ENCODE measurements around the gene MEF2D.

The MEF2D gene

DNA sequence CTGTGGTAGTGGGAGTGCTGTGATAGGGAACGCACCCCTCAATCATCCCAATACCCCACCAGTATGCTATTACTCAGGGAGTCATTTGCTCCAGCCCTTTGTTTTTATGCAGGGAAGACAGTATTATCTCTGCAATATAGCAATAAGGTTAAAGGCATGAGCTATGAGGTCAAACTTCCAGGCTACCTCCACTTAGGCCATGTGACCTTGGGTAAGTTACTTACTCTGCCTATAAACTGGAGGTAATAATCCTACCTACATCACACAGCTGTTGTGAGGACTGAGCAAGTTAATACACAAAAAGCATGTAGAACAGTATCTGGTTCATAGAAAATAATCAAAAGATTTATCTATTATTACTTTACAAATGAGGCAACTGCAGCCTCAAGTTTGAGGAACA lies 30.1 kb downstream of the MEF2D start:
- no peak for DNase-seq (ENCODE audit: low read depth, low spot score)

DNA sequence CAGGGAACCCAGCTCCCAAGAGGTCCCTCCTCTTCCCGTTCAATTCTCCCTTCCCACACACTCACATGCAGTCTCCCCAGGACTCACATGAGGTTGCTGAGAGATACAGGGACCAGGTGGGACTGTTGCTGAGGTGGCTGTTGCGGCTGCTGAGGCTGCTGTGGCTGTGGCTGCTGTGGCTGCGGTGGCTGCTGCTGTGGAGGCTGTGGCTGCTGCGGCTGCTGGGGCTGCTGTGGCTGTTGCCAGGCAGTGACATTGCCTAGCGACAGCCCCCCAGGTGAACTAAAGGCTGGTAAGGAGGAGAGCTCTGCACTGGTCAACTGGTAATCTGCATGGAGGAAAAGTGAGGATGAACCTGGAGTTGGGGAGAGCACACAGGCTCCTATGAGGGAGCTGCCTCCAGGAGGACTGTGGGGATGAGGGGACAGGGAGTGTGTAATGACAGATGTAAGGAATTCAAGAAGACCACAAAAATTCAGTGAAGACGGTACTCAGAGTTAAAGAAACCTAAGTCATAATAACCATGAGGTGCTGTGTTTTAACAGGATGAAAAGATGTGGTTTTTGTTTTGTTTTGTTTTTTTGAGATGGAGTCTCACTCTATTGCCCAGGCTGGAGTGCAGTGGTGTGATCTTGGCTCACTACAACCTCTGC lies 31.8 kb downstream of the MEF2D start:
- DNase-seq (ENCODE audit: low read depth, low spot score) = no peak

- DNase-seq (ENCODE audit: low read depth, low spot score) = no peak
Measured at GRCh38 chr1:156467906-156468305, 32.7 kb downstream of the MEF2D start.

- DNase-seq (ENCODE audit: low read depth, low spot score) = no peak
Measured at GRCh38 chr1:156467385-156467784, 33.2 kb downstream of the MEF2D start.

GRCh38 chr1:156465747-156466365 lies 34.7 kb downstream of the MEF2D start:
- DNase-seq (ENCODE audit: low read depth, low spot score) = no peak

- DNase-seq (ENCODE audit: low read depth, low spot score) = no peak
Measured at GRCh38 chr1:156464825-156465452, 35.6 kb downstream of the MEF2D start.

GRCh38 chr1:156464335-156464734 lies 36.2 kb downstream of the MEF2D start:
- DNase-seq (ENCODE audit: low read depth, low spot score) = no peak

- no peak for DNase-seq (ENCODE audit: low read depth, low spot score)
Measured at GRCh38 chr1:156463874-156464273, 36.7 kb downstream of the MEF2D start.

DNA sequence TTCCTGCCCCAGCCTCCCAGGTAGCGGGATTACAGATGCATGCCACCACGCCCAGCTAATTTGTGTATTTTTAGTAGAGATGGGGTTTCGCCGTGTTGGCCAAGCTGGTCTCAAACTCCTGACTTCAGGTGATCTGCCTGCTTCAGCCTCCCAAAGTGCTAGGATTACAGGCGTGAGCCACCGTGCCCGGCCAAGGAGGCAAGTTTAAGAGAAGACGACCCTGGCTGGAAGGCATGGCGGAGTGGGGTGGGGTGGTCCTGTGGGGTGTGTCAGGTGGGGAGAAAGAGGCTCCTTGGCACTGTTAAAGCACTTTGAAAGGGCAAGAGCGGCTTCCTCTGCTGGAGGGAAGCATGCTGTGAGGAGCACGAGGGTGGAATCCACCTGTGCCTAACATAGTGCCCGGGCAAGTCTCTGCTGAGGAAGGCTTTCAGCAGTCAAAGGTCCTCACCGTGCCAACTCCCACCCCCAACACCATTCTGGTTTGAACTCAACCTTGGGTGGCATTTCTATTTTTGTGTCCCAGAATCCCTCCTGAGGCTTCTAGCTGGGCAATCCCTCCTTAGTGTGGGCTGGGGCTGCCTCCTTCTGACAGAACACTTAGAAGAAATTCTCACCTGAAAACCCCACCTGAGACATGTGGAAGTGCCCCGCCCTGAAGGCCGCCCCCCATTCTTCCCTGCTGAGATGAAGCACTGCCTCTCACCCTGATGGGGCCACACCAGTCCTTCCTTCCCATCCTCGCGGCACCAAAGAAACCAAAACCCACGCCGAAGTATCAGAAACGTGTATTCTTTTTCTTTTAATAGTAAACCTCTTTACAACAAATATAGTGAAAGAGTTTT lies 37.4 kb downstream of the MEF2D start:
- DNase-seq (ENCODE audit: low read depth, low spot score) = no peak

DNA sequence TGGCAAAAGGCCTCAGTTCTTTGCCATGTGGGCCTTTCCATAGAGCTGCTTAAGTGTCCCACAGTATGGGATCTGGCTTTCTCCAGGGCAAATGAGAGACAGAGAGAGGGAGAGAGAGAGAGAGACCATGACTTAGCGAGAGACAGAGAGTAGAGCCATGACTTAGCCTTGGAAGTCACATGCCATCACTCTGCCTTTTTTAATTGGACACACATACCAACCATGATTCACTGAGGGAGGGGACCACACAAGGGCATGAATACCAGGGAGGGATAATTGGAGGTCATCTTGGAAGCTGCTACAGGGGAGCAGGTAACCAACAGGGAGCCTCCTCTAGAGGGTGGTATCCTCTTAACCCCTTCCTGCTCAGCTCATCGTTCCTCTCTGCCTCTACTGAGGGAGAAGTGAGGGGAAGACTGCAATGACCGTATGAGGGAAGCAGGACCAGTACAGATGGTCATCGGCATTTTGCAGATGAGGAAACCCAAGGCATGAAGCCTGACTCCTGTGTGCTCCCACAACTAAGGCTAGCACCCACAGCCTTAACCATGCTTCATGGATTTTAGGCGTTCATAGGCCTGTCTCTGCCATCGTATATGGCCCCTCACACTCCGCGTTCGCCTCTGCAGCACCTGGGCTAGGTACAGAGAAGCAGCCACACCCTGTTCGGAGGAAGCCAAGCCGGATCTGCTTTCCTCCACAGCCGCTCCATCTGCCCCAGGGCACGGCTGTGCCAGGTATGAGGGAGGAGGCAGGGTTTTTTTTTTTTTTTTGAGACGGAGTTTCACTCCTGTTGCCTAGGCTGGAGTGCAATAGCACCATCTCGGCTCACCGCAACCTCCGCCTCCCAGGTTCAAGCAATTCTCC lies 38.6 kb downstream of the MEF2D start:
- DNase-seq (ENCODE audit: low read depth, low spot score) = no peak

DNA sequence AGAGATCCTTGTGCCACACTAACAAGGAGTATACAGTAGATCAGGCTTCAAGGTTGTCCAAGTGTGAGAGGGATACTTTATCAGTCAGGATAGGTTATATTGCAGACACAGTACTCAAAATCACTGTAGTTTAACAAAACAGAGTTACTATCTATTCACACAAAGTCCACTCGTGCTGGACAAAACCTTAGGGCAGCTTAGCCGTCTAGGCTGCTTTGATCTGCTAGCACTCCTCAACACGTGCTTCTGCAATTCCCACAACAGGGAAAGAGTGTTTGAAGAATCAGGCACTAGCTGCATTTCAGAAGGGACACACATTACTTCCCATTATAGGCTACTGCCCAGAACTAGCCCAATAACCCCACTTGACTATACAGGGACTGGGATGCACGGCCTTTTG lies 39.5 kb downstream of the MEF2D start:
- no peak for DNase-seq (ENCODE audit: low read depth, low spot score)

DNA sequence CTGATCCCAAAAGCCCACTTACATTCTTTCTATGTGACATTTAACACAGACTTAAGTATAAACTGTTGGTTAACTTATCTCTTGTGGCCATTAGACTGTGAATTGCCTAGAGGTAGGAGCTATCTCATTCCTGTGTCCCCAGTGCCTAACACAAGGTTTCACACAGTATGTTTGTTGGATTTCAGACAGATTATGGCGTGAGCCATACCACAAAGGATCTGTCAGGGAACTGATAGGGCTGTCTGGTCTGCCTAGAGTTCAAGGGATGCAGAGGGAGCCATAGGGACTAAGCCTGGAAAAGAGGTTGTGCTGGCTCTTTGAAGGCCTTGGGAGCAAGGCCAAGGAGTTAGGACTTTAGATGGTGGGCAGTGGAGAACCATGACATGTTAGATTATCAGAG lies 40.0 kb downstream of the MEF2D start:
- DNase-seq (ENCODE audit: low read depth, low spot score) = no peak

- no peak for DNase-seq (ENCODE audit: low read depth, low spot score)
Measured at GRCh38 chr1:156458181-156458503, 42.4 kb downstream of the MEF2D start.

DNA sequence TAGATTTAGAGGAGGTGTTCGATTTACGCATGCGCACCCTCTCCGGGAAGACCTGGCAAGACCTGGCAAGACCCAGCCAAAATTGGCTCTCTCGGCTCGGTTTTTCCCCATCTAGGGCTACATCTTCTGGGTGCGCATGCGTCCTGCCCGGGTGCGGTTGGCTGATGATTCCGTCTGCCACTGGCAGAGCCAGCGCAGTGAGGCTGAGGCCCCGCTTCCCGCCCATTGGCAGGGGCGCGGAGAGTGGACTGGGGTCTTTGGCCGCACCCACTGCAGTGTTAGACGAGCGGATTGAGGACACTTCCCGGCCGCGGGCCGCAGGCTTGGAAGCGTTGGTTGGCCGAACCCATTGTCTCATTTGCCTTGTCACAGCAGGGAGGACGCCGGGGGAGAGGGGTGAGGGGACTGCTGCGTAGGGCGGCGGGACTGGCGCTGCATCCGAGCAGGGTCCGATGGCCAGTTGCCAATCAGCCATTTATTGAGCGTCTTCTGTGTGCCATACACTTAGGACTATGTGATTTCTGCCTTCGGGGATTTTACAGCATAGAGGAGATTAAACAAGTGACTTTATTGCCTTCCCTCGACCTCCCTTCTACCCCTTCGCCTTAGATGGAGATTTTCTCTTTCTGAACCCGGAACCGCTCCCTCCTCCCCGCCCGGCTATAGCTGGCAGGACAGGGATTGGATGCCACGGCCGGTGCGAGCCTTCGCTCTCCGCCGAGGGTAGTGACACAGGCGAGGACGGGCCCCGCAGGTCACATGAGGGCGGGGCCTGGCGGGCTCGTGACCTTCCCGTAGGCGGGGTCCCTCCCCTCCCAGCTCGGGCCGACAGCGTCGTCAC lies 43.7 kb downstream of the MEF2D start:
- peak; percentile 89 for DNase-seq (ENCODE audit: low read depth, low spot score)

- no peak for DNase-seq (ENCODE audit: low read depth, low spot score)
Measured at GRCh38 chr1:156455362-156455761, 45.2 kb downstream of the MEF2D start.

DNA sequence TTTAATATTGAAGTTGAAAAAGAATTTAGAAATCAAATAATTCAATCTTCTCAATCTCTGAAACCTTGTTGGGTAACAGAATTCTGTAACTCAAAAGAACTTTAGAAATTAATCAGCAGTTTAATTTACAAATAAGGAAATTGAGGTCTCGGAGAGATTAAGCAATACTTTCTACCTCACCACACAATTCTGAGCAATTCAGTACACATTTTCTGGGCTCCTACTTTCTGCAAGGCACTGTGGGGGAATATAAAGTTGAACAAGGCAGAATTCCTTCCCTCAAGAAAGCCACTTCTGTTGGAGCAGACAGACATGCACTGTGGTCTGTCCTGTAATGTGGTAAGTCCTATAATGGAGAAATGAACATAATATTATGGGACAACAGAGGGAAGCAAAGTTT lies 47.7 kb downstream of the MEF2D start:
- DNase-seq (ENCODE audit: low read depth, low spot score) = no peak

DNA sequence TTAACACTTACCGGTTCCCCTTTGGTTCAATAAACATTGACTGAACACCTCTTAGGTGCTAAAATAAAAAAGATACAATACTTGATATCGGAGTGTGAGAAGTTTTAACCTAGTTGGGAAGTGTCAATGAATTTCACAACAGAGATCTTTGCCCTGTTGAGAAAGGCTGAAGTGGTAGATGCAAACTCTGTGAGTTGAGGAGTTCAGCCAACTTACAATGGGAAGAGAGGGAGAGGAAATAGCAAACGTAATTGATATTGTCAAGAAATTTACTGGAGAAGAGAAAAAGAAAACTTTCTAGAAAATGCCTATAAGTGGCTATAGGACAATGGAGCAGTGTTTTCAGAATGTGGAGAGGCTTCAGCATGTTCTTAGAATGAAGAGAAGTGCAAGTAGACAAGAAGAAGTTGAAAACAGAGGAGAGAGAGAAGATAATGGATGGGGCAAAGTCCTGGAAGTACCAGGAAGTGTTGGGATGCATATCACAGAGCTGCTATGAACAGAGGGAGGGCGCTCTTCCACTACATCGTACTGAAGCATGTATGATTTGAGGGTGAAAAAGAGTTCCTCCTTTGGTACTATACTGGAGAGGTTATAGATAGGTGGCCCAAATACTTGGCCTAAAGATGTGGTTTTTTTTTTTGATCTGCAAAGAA lies 48.9 kb downstream of the MEF2D start:
- DNase-seq (ENCODE audit: low read depth, low spot score) = no peak

DNA sequence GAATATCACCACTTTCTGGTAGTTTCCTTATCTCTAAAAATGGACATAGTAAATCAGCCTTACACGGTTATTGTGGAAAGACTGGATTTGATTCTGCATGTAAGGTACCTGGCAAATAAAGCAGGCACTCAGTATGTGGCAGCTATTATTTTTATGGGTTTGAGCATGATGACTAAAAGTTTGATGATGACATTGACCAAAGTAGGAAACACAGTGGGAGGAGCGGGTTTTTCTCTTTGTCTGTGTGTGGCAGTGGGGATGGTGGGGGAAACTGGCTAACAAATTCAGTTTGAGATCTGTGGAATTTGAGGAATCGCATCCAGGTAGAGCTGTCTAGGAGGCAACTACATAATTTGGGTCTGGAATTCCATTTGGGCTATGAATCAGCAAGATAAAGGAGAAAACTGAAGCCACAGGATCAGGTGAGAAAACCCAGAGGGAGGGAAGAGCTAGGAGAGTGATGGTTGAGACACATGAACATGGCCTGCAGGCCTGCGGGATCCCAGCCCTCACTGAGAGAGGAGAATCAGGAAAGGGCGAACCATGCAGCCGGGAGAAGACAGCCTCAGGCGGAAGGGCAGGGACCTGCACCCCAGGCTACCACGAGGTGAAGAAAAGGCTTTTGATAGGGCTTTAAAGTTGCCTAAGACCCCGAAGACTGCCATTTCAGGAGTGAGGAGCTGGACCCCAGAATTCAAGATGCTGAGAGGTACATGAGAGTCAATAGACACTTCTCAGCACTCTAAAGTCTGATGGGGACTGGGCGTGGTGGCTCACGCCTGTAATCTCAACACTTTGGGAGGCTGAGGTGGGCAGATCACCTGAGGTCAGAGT lies 52.2 kb downstream of the MEF2D start:
- DNase-seq (ENCODE audit: low read depth, low spot score) = no peak

GRCh38 chr1:156445789-156446263 lies 54.7 kb downstream of the MEF2D start:
- DNase-seq (ENCODE audit: low read depth, low spot score) = peak; percentile 63
